Stimulated activated CD8-positive, alpha-beta memory T cell treated with anti-CD3 and anti-CD28 coated beads, Interleukin-15, amount 100 ng/mL, for 1 hour (primary cell): ENCODE measurements around the gene LIMS2.

Experiments used
- DNase-seq: peaks from one replicate; pipeline ENCODE4 v3.0.0-alpha.2; 2020; ENCODE audit warnings: low read depth

The LIMS2 gene

DNA sequence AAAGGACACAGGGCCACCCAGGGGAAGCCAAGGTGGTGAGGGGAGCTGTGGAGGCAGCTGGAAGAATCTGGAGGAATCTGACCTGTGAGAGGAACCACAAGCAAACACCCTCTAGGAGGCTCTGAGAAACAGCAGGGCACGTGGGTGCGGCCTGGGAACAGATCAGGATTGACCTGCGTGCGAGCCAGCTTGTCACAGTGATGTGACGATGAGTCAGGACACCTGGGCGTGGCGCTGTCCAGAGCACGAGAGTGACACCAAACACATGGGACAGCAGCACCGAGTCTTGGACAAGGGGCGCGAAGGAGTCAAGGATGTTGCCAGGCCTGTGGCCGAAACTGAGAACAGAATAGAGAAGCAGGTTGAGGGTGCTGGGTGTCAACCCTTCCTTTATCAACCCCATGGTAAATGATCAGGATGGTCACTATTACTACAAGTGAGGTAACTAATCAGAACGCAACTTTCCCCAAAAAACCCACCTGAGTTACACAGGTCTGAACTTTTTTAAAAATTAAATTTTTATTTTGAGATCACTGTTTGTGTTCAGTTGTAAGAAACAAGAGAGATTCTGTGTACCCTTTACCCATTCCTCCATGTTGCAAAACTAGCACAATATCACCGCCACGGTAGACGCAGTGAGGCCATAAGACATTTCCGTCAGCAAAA, 25.3 kb upstream of the LIMS2 start:
- DNase-seq: no peak

DNA sequence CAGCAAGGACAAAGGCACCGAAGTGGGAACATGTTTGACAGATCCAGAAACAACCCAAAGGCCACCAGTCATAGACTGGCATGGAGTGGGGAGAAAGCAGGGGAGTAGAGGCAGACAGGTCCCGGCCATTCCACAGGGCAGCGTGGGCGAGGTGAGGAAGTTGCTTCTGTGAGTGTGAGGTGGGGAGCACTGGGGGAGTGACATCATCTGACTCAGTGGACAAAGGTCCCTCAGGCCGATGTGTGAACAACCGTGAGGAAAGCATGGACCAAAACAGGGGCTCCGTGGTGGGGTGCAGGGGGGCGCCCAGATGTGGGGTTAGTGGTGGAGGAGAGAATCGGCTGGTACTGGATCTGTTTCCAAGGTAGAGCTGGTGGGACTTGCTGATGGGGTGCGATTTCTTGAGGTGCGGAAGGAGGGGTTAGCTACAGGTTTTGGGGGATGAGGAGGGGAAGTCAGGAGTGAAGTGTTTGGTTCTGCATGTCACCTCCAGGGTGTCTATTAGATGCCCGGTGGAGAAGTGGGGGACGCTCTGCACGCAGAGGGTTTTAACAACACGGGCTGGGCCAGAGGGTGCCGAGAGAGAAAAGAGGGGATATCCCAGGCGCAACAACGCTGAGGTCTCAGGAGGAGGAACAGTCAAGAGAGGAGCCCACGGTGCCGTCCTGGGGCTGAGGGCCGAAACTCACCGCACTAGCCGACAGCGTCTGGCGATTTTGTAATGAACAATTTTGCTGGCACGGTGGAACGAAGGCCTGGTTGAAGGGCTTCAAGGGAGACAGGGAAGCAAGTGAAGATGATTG, 23.4 kb upstream of the LIMS2 start:
- DNase-seq: no peak

DNA sequence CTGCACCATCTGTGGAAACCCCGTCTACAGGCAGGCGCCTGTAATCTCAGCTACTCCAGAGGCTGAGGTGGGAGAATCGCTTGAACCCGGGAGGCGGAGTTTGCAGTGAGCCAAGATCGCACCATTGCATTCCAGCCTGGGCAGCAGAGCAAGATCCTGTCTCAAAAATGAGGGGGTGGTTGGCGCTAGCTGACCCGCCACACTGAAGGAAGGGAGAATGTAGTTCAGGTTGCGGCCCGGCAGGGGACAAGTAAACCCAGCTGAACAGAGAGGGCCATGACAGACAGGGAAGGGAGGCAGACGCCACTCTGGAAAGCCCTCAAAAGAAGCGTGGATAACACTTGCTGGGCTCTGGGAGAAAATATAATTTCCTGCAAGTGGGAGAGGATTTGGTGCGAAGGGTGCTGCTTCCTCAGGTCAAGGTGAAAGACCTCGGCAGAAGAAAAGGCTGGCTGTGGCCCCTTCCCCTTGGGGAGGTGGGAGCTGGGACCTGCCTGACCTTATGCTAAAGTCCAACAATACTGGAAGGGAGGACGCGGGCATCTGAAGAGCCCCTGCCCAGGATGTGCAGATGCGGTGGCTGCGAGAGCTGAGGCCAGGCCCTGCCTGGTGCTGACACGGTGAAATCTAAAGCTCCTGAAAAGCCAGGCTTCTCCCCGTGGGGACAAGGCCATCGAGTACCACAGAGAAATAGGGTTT, 22.3 kb upstream of the LIMS2 start:
- DNase-seq: no peak

DNA sequence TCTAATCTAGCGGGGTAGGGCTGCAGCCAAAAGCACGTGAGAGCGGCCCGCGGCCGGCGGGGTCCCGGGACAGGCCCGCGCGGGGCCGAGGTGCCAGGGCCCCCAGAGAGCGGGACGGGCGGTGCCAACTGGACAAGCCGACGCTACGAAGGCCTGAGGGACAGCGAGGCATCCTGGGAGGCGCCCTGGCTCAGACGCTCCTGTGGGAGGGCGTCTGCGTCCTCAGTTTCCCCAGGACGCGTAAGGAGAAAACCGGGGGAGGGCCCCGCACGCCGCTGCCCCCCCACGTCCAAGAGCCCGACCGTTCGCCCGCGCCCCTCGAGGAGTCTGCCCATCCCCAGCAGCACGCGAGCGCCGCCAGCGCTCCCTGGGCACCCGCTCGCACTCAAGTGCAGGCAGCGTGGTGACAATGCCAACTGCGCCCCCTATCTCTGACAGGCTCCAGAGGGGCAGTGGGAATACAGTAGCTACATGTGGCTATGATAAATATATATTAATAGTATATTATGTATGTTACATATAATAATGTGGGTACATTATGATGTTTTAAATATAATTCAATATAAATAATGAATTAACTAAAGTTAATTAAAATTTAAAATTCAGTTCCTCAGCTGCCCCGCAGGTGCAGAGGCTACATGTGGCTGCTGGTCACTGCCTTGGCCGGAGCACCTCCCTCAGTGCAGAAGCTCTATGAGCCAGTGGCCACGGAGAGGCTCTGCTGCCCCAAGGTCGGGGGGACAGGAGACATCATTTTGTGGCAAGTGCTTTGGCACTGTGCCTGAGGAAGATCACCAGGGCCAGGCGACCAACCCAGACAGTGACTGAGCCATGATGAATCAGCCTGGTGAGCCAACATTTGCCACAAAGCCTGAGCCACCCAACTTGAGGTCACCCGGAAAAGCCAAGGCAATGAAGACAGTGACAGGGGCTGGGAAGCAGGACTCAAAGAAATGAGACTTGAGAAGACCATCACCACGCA, 20.5 kb upstream of the LIMS2 start:
- peak; percentile 44 for DNase-seq

DNA sequence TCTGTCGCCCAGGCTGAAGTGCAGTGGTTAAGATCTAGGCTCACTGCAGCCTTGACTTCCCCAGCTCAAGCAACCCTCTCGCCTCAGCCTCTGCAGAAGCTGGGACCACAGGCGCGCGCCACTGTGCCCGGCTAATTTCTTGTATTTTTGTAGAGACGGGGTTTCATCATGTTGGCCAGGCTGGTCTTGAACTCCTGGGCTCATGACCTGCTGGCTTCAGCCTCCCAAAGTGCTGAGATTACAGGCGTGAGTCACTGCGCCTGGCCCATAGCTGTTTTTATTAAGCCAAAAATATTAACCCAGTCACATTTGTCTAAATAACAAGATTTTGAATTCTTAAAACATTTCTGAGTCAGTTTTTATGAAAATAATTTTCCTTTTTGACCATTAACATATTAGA, 19.7 kb upstream of the LIMS2 start:
- no peak for DNase-seq

DNA sequence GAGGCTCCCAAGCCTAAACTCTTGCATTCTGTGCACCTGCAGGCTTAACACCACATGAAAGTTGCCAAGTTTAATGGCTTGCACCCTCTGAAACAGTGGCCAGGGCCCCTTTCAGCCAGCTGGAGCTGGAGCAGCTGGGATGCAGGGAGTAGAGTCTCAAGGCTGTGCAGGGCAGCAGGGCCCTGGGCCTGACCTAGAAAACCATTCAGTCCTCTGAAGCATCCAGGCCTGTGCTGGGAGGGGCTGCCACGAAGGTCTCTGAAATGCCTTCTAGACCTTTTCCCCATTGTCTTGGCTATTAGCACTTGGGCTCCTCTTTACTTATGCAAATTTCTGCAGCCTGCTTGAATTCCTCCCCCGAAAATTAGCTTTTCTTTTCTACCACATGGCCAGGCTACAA, 15.4 kb upstream of the LIMS2 start:
- no peak for DNase-seq

DNA sequence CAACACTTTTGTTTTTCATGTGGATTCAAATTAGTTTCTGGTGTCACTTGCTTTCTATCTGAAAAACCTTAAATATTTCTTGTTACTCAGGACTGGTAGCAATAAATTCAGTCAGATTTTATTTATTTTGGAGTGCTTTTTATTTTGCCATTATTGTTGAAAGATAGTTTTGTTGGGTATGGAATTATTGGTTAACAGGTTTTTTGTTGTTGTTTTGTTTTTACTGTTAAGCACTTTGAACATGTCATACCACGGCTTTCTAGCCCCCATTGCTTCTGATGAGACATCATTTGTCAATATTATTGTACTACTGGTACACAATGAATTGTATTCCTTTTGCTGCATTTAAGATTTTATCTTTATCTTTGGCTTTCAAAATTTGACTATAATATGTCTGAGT, 13.1 kb upstream of the LIMS2 start:
- DNase-seq: no peak

DNA sequence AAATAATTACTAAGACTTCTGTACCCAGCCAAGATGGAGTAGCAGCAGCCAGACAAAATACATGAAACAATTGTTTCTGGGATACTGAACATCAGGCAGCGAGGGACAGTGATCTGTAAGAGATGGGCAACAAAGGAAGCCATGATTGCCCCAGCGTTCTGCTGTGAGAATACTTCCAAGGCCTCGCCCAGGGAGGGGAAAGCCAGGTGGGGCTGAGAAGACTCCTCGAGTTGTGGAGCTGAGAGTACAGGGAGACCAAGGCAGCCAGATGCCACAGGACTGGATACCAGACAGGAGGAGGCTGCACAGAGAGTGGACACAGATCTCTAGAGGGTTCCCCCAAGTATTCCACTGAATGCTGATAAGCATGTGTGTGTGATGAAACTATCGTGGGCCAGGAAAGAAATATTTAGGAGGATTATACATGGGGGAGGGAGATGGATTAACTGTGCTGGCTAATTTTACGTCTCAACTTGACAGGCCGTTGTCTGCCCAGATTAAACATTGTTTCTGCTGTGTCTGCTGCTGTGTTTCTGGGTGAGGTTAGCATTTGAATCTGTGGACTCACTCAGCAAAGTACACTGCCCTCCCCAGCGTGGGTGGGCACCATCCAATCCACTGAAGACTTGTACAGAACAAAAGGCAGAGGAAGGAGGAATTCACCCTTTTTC, 10.2 kb upstream of the LIMS2 start:
- no peak for DNase-seq

DNA sequence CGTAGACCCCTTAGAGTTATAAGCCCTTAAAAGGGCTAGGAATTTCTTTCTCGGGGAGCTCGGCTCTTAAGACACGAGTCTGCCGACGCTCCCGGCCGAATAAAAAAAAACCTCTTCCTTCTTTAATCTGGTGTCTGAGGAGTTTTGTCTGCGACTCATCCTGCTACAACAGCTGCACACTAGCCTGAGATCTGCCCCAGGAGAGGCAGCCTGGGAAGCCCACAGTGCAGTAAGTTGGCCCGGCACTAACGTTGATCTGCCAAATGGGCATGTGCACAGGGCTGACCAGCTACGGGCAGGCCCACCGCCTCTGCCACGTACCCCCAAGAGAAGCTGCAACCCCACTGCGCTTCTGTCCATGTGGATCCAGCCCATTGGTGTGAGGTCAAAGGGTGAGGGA, 8.4 kb upstream of the LIMS2 start:
- DNase-seq: no peak

DNA sequence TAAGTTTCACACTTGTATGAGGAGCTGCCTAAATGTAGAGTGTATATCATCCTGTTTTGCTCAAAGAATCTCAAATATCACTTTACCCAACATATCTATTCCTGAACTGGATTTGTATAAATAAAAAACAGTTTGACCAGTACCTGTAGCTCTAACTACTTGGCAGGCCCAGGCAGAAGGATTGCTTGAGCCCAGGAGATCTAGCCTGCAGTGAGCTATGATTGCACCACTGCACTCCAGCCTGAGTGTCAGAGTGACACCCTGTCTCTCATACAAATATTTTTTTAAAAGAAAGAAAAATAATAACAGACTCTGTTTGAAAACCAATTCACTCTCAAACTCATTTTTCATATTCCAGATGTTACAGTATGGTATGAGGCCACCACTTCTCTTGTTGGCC, 7.7 kb upstream of the LIMS2 start:
- no peak for DNase-seq

DNA sequence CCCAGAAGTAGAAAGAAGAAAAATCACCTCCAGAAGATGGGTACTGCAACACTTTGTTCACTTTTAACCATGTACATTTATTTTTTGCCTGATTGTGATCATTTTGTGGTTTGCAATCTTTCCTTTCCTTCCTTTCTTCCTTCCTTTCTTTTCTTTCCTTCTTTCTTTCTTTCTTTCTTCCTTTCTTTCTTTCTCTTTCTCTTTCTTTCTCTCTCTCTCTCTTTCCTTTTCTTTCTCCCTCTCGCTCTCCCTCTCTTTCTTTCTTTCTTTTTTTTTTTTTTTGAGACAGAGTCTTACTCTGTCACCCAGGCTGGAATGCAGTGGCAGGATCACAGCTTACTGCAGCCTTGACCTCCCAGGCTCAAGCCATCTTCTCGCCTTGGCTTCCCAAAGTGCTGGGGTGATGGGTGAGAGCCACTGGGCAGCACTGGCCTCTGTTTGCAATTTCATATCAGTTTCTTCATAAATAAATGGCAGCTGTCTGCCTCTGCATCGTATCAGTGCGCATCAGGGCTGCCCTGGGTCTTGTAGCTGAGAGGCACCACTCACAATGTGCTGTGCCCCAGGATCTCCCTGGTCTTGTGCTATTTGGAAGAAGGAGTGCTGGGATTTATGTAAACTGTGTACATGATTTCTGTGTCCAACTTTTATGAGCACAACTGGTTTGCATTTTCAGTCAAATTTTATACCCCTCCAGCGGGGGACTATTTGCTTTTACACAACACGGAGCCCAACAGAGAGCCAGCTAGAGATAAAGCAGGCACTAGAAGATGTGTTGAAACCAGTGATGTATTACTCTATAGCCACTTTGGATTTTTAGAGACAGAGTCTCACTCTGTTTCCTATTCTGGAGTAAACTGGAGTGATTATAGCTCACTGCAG, 6.9 kb upstream of the LIMS2 start:
- no peak for DNase-seq

DNA sequence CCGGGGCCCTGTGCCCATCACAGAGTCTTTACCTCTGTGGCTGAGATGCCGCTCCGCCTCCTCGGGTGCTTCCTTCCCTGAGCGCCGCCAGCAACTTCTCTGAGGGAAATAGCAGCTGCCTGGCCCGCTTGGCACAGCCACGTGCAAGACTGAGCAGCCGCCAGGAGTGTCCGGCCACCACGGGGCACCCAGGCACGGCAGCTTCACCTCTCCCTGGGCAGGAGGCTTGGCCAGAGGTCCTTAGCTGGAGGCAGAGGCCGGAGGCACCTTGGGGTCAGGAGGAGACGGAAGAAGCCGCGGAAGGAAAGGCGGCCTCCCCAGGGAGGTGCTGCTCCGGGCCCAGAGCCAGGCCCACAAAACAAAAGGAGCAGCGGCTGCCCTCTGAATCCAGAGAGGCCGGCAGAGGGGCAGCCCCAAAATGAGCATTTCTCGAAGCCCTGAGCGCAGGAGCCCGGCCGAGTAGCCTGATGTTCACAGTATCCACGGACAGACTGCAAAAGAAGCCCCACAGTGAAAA, 6.0 kb upstream of the LIMS2 start:
- no peak for DNase-seq

DNA sequence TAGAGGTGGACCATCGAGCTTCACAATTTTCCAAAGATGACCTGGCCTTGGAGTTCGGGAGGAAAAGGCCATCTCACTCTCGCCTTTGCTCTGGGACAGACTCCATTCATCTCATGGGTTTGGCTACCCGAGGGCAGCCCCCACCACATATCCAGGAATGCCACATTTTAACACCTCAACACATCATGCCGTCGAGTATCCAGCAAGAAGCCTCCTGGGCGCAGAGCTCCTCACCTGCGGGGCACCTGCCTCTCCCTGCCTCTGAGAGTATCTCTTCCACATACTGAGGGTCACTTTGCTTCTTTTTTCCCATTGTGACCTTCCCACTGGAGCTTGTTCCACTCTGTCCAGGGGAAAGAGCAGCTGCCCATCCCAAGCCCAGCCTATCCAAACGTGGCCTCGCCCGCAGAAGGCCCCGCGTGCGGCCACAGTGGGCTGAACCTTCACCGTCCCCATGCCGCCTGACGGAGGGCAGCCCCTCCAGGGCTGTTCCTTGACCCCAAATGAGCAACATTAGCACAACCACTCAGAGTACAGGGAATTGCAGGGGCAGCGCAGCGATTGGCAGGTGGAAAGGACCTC, 5.5 kb upstream of the LIMS2 start:
- DNase-seq: no peak

DNA sequence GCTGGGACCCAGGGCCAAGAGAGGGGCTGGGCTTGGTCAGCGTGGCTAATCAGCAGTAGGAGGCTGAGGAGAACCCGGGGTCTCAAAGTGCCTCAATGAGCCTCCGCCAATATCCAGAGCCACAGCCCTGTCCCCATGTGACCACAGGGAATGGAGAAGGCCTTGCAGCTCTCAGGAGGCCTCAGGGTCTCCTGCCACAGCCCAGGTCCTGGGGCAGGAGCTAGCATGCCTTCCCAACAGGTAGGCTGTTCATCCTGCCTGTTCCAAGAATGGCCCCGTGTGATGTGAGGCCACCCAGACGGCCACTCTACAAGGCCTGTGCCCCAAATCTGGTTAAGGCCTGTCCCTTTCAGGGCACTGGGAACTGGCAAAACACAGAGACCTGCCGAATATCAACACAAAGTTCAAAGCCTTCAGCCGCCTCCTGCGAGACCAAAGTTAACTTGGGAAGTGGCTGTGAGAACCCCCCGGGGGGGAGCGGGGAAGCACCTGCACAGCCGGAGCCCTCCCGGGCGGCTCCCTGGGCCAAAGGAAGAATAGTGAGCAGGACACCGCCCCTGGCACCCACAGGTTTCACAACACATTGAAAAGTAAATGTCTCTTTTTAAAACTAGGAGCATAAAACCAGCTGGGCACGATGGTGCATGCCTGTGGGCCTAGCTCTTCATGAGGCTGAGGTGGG, 4.5 kb upstream of the LIMS2 start:
- DNase-seq: no peak

DNA sequence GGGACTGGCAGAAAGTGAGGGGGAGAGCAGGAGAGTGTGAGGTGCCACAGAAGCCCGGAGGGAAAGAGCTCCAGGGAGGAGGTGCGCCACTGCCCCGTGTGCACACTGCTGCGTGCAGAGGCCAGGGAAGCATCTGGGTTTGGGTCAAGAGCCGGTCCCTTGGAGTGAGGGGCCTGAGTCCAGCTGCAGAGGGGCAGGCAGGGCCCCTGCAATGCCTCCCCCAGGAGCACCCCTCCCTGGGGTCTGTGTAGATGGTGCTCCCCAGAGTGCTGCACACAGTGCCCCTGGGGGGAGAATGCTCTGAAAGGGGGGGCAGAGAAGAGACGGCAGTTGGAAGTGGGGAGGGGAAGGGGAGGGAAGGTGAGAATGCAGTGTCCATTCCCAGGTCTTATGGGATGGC, 3.7 kb upstream of the LIMS2 start:
- DNase-seq: no peak

DNA sequence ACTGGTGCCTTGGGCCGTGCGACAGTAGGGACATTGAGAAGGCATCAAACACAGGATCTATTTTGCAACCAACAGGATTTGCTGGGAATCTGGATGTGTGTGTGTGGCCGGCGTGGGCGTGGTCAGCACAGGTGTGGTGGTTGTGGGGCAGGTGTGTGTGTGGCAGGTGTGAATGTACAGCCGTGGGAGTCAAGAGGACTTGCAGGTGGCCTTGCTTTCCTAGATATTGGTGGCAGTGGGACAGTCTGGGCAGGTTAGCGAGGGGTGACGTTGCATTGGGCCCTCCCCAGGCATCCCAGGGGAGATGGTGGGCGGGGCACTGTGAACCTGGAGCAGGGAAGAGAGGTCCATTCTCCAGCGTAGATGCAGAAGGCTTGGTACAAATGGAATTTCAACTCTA, 3.2 kb upstream of the LIMS2 start:
- DNase-seq: no peak

DNA sequence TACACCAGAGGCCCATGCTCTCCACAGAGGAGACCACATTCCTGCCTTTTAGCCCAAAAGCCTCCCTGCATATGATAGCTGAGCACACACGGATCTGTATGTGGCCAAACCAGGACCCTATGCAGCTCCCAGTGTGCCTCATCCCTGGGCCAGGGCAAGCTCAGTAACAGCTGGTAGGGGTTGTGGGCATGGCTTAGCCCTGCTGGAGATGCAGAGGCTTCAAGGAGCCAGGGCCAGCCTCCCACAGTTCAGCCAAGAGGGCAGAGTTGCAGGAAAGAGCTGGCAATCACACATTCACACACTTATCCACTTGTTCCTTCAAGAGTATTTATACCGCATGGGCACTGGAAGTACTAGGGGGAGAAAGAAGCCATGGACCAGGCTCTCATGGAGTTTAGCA, 1.6 kb upstream of the LIMS2 start:
- DNase-seq: no peak

DNA sequence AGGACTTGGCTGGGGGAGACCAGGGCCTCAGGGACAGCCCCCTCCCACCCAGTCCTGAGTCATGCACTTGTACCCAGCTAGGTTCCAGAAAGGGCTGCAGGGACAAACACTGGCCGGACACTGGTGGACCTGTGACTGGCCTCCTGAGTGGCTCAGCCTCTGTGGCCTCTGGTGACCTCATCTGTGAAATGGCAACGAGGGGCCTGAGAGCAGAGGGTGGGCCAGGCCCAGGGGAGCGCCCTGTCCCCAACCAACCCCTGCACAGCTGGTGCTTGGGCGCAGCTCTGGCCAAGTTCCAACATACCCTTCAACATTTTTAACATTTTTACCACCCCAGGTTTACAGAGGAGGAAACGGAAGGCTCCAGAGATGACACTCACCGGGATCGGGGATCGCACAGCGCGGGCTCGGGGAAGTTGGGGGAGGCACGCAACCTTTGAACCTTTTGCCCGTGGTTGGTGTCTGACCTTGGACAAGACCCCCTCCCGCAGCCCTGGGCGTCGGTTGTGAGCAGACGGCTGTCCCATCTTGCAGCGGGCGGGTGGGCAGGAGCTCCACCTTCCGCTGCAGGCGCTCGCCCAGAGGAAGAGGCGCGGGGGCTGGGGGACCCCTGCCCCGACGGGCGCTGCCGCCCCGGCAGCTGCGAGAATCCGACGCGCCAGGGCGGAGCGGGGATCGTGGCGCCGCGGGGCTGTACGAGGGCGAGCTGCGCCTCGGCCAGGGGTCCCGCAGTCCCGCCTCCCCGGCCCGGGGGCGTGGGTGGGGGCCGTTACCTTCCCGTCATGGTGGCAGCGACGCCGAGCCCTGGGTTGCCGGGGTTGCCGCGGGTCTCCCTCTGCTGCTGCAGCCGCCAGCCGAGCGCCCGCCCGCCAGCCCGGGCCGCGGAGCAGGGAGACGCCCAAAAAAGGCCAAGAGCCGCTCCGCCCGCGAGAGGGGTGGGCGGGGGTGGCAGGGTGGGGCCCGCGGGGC, 805 bp downstream of the LIMS2 start:
- DNase-seq: no peak
